Transverse colon (tissue), 4 donors: ENCODE data around the gene SHC1. TPM values are rescaled to one million over a fixed set of nuclear protein-coding genes. Genes with fewer than 3 reads are reported as not detected.

ENCODE experiments used
- DNase-seq: peaks from one replicate; pipeline ENCODE4 v3.0.0-alpha.2; 2019
- H3K27ac ChIP-seq, 4 donors: fragments of 200-600 bp; sonication (generic); 2 replicates each; pipeline ENCODE4 v1.5.1; 2016 to 2018; ENCODE audit warnings: inconsistent platforms in 4 of 4
- H3K27me3 ChIP-seq: fragments of 200-600 bp; sonication (generic); 2 replicates; pipeline ENCODE4 v1.5.1; 2017; ENCODE audit warnings: inconsistent platforms
- H3K36me3 ChIP-seq, 4 donors: fragments of 200-600 bp; sonication (generic); 2 replicates each; pipeline ENCODE4 v1.5.1; 2017 to 2019; ENCODE audit warnings: inconsistent platforms in 4 of 4
- H3K4me1 ChIP-seq, 4 donors: fragments of 200-600 bp; sonication (generic); 2 replicates each; pipeline ENCODE4 v1.5.1; 2017 to 2020; ENCODE audit warnings: inconsistent platforms in 4 of 4
- H3K4me3 ChIP-seq, 4 donors: fragments of 200-600 bp; sonication (generic); 1 replicate in 1 of 4; 2 replicates in 3 of 4; pipeline versions ENCODE4 v1.5.1 to v1.6.1; 2017 to 2019; ENCODE audit warnings: inconsistent platforms in 4 of 4
- H3K9me3 ChIP-seq, 2 donors: fragments of 200-600 bp; sonication (generic); 2 replicates each; pipeline ENCODE4 v1.5.1; 2017 to 2019; ENCODE audit warnings: inconsistent platforms in 2 of 2
- CTCF ChIP-seq, 5 experiments: fragments of 200-600 bp in 3 of 5; fragments of 450-650 bp in 2 of 5; sonication (generic) in 3 of 5; IDR thresholded peaks; 1 replicate in 2 of 5; 2 replicates in 3 of 5; pipeline ENCODE4 v1.5.1; 2016 to 2017; ENCODE audit warnings: antibody characterized with exemption in 5 of 5, inconsistent platforms in 3 of 5, mild to moderate bottlenecking in 2 of 5, moderate library complexity in 1 of 5
- EP300 ChIP-seq: sonication (generic); formaldehyde crosslinking; IDR thresholded peaks from one replicate; pipeline ENCODE4 v1.6.1; 2017; ENCODE audit warnings: antibody characterized with exemption, low read depth
- POLR2A ChIP-seq: fragments of 450-650 bp; IDR thresholded peaks from one replicate; pipeline ENCODE4 v1.6.1; 2016; ENCODE audit warnings: antibody characterized with exemption, mild to moderate bottlenecking, moderate library complexity
- POLR2AphosphoS5 ChIP-seq, 3 donors: sonication (generic); formaldehyde crosslinking; IDR thresholded peaks; one replicate each; pipeline ENCODE4 v1.6.1; 2016; ENCODE audit warnings: antibody characterized with exemption in 3 of 3
- WGBS, 2 donors: methylation state at CpG; one replicate each; pipeline ENCODE4 v1.1.5; 2018; ENCODE audit warnings: low coverage in 1 of 2; 5-methylcytosine and 5-hydroxymethylcytosine counted together
- in situ Hi-C, 4 donors: fragments of 200-750 bp; cut with MboI; loops; one replicate each; pipeline versions ENCODE4 v1.15.0 to v1.15.1; 2017; ENCODE audit warnings: low sequenced_read_pairs in 3 of 4, low pct_ligation_motif_present in 1 of 4, low pct_unique_long_range_greater_than_20kb in 1 of 4
- intact Hi-C: fragments of 100-400 bp; cut with DNase I; formaldehyde crosslinking; loops from one replicate; pipeline ENCODE4 v1.15.1; 2023; ENCODE audit warnings: low total_unique reads
- total RNA-seq, 4 donors: library from RNA; depleted of rRNA; stranded (reverse); fragments of >200 nt; gene quantifications; one replicate each; pipeline ENCODE4 v1.1.0, GENCODE V29; 2016

Gene SHC1
- total RNA-seq, 4 donors from 2014 or later: 71.1 to 149 (median 92.0) TPM

- Histone ChIP-seq H3K36me3 (no peaks in the 10 kb centered on the region), H3K4me1 (peaks cover 28 to 38% (median 36%) of the 10 kb centered on the region in 4 donors), H3K27ac (peak overlapping the region; percentile 96 to 100 (median 98)), H3K4me3 (peak overlapping the region; percentile 66 to 90 (median 79)), H3K27me3 (no peaks in the 10 kb centered on the region), H3K9me3 (no peaks in the 10 kb centered on the region)
- intact Hi-C loops: loop anchor here (5.0 kb wide), 1 partner anchor 34 kb away; no protein-coding TSS in a partner anchor
- 1% methylated on average over 28 of the region's 43 CpGs; no CpG with 5 or more reads in 1 of the 2 donors for WGBS, 2 donors
- TF ChIP-seq CTCF (IDR thresholded peaks at IDR 0.05) (peak in 2 of 5 experiments; percentile 37 to 43), EP300 (peak; percentile 93), POLR2AphosphoS5 (IDR thresholded peaks at IDR 0.05) (peak; percentile 72 to 94 (median 91)), POLR2A (peak; percentile 90)
- DNase-seq: peak; percentile 97
- in situ Hi-C loops: no loop called here
These were observed 30.3 kb upstream of the SHC1 start for GRCh38 chr1:155000726-155001424.

GRCh38 chr1:155000411-155000725 is 29.8 kb upstream of the SHC1 start:
- Histone ChIP-seq H3K4me1 (peaks cover 23 to 34% (median 32%) of the 10 kb centered on the region in 4 donors), H3K27ac (peak overlapping the region; percentile 96 to 100 (median 98)), H3K4me3 (peak overlapping the region; percentile 66 to 90 (median 79)), H3K27me3 (no peaks in the 10 kb centered on the region), H3K36me3 (no peaks in the 10 kb centered on the region), H3K9me3 (no peaks in the 10 kb centered on the region)
- intact Hi-C loops: loop anchor here (5.0 kb wide), 1 partner anchor 33 kb away; no protein-coding TSS in a partner anchor
- peak; percentile 57 for DNase-seq
- TF ChIP-seq EP300 (no peak), POLR2A (no peak), CTCF (IDR thresholded peaks at IDR 0.05) (no peak), POLR2AphosphoS5 (IDR thresholded peaks at IDR 0.05) (no peak)
- in situ Hi-C loops: no loop called here
- 0% methylated on average over 13 of the region's 13 CpGs; no CpG with 5 or more reads in 1 of the 2 donors for WGBS, 2 donors

- DNase-seq: peak; percentile 70
- no peaks in the 10 kb centered on the region for H3K36me3 ChIP-seq
- H3K9me3 ChIP-seq: no peaks in the 10 kb centered on the region
- in situ Hi-C loops (no loop called here), intact Hi-C loops (loop anchor here (5.0 kb wide), 1 partner anchor 32 kb away; no protein-coding TSS in a partner anchor)
- H3K27me3 ChIP-seq: no peaks in the 10 kb centered on the region
- H3K27ac ChIP-seq: peak overlapping the region; percentile 96 to 100 (median 98)
- TF ChIP-seq POLR2AphosphoS5 (IDR thresholded peaks at IDR 0.05) (peak in 1 of 3 donors; percentile 20), POLR2A (no peak), EP300 (no peak), CTCF (IDR thresholded peaks at IDR 0.05) (no peak)
- WGBS, 2 donors: 6% methylated on average over 3 to 45 of the region's 50 CpGs
- H3K4me3 ChIP-seq: peak overlapping the region; percentile 66 to 90 (median 79)
- H3K4me1 ChIP-seq: peaks cover 19 to 29% (median 27%) of the 10 kb centered on the region in 4 donors
These were observed 29.2 kb upstream of the SHC1 start for GRCh38 chr1:154999571-155000410.
